T-cell (primary cell): ENCODE results near the gene STX18. TPM values are rescaled to one million over a fixed set of nuclear protein-coding genes. Genes with fewer than 3 reads are reported as not detected.

ENCODE experiments used
- ATAC-seq, 4 experiments: fragments of 200-7000 bp in 3 of 4; fragments of 150-1000 bp in 1 of 4; cut with Tn5 transposase; replicated peaks in 1 of 4; 1 replicate in 3 of 4; 2 replicates in 1 of 4; pipeline ENCODE4 v1.10.0; 2021; ENCODE audit warnings: moderate library complexity in 3 of 4, mild to moderate bottlenecking in 2 of 4, moderate number of reproducible peaks in 1 of 4
- CTCF ChIA-PET, 2 donors: fragments of 300-600 bp; sonication (Branson Sonifier 250); formaldehyde crosslinking; loops; one replicate each; lab custom pipeline; 2022; ENCODE audit warnings: antibody characterized with exemption in 2 of 2; lab: Charles Lee
- POLR2A ChIA-PET, 2 donors: fragments of 300-600 bp; sonication (Branson Sonifier 250); formaldehyde crosslinking; loops; one replicate each; lab custom pipeline; 2022; ENCODE audit warnings: antibody characterized with exemption in 2 of 2; lab: Charles Lee
- DNase-seq, 35 experiments: peaks; one replicate each; pipeline versions ENCODE4 v3.0.0 to v3.0.0-alpha.2; 2013 to 2023
- H3K27ac ChIP-seq: one replicate; pipeline ENCODE4 v1.5.1; 2013; ENCODE audit warnings: low read length
- H3K27me3 ChIP-seq, 2 experiments: replicated peaks in 1 of 2; 1 replicate in 1 of 2; 2 replicates in 1 of 2; pipeline versions ENCODE4 v1.6.1 to v1.7.0; 2013; ENCODE audit warnings: low read length in 1 of 2, mixed read lengths in 1 of 2; ENCODE audit not compliant: control insufficient read depth in 2 of 2, insufficient read depth in 2 of 2; ENCODE audit errors: extremely low read depth in 1 of 2
- H3K36me3 ChIP-seq, 2 donors: 1 replicate in 1 of 2; 2 replicates in 1 of 2; pipeline versions ENCODE4 v1.6.1 to v1.7.0; 2013; ENCODE audit warnings: low read length in 1 of 2; ENCODE audit not compliant: control insufficient read depth in 2 of 2, insufficient read depth in 1 of 2; ENCODE audit errors: extremely low read depth in 1 of 2
- H3K4me1 ChIP-seq, 2 experiments: 1 replicate in 1 of 2; 2 replicates in 1 of 2; pipeline versions ENCODE4 v1.6.1 to v1.7.0; 2013; ENCODE audit warnings: low read length in 2 of 2, mixed read lengths in 1 of 2; ENCODE audit not compliant: insufficient read depth in 2 of 2, control insufficient read depth in 1 of 2; ENCODE audit errors: extremely low read depth in 1 of 2
- H3K4me3 ChIP-seq, 2 donors: 1 replicate in 1 of 2; 2 replicates in 1 of 2; pipeline versions ENCODE4 v1.5.1 to v1.7.0; 2013; ENCODE audit warnings: mild to moderate bottlenecking in 2 of 2, low read length in 1 of 2, moderate library complexity in 1 of 2; ENCODE audit not compliant: control insufficient read depth in 1 of 2; ENCODE audit errors: extremely low read depth in 1 of 2
- H3K9me3 ChIP-seq: 2 replicates; pipeline ENCODE4 v1.7.0; 2013
- H3K27ac Mint-ChIP-seq, 2 donors: one replicate each; pipeline ENCODE4 v1.8.0; 2020 to 2021; ENCODE audit warnings: mild to moderate bottlenecking in 2 of 2, mixed read lengths in 2 of 2
- H3K27me3 Mint-ChIP-seq, 2 donors: one replicate each; pipeline ENCODE4 v1.8.0; 2021 to 2022; ENCODE audit warnings: mixed read lengths in 2 of 2
- H3K36me3 Mint-ChIP-seq: one replicate; pipeline ENCODE4 v1.8.0; 2021; ENCODE audit warnings: mixed read lengths
- H3K4me1 Mint-ChIP-seq, 3 donors: one replicate each; pipeline ENCODE4 v1.8.0; 2020 to 2022; ENCODE audit warnings: mixed read lengths in 3 of 3, mild to moderate bottlenecking in 1 of 3
- H3K4me3 Mint-ChIP-seq, 3 donors: one replicate each; pipeline ENCODE4 v1.8.0; 2020 to 2022; ENCODE audit warnings: mild to moderate bottlenecking in 3 of 3, mixed read lengths in 3 of 3, moderate library complexity in 3 of 3
- H3K9me3 Mint-ChIP-seq, 3 donors: one replicate each; pipeline ENCODE4 v1.8.0; 2020 to 2022; ENCODE audit warnings: mixed read lengths in 3 of 3
- WGBS: methylation state at CpG from one replicate; pipeline ENCODE4 v1.1.5; 2013; ENCODE audit warnings: missing lambda C conversion rate; ENCODE audit not compliant: insufficient coverage; 5-methylcytosine and 5-hydroxymethylcytosine counted together
- total RNA-seq, 35 experiments: library from RNA in 6 of 35; stranded (reverse) in 6 of 35; fragments of 120-200 nt in 1 of 35; gene quantifications; one replicate each; pipeline versions ENCODE4 v1.2.1 to v1.2.4 and lab custom pipeline; 2013 to 2026

STX18 gene
- total RNA-seq, 5 donors from 2014 or later (not counting 1 experiment from before 2014, with no cell fraction given): 19.7 to 24.2 (median 22.3) TPM

DNA sequence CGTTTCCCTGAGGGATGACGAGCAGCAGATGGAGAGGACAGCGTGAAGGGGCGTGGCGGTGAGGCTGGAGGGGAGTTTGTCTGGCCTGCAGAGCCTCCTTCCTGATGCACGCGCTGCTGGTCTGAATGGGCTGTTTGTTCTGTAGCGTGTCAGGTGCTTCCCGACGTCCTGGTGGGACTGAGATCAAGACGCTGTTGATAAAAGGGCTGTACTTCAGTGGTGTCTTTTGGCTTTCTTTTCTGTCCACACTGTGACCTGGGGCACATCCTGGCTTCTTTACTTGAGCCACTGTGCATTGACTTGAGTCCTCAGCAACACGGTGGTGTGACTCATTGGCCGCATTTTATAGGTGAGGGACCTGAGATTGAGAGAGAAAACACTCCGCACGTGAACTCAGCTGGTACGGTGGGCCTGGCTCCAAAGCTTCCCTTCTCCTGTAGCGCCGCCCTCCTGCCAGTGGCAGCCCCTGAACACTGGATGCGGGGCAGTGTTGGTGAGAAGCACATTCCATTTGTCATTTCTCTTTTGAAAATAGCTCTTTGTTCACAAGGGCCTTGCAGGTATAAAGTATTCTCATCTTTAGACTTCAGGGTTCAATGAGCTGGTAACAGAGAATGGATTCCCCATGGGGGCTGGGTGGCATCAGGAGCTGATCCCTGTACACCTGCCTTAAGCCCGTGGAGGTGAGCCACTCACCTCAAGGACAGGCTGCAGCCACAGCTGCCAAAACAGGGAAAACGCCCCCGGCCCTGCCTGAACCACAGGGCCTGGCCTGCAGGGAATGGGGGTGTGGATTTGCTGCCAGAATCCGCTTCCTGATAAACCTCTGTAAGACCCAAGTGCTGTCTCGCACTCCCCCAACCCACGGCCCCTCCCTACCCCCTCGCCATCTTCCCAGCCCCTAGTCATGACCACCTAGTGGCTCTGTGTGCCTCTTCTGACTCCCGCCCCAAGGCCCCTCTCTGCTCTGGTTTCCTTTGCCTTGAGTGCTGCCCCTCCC, 125.7 kb downstream of the STX18 start:
- Histone ChIP-seq H3K27me3 (no peaks in the 10 kb centered on the region), H3K9me3 (no peaks in the 10 kb centered on the region), H3K27ac (no peak overlapping the region), H3K36me3 (peaks cover 16 to 20% of the 10 kb centered on the region in 2 donors), H3K4me3 (no peak overlapping the region), H3K4me1 (peaks cover 12 to 23% of the 10 kb centered on the region in 2 experiments)
- peaks cover 42% of the 10 kb centered on the region for H3K36me3 Mint-ChIP-seq
- H3K9me3 Mint-ChIP-seq: peaks cover 0 to 2% (median 0%) of the 10 kb centered on the region in 3 donors
- no peak for DNase-seq
- POLR2A ChIA-PET: no interaction called here
- H3K27me3 Mint-ChIP-seq: no peaks in the 10 kb centered on the region
- peak overlapping the region in 1 of 2 donors; percentile 10 for H3K27ac Mint-ChIP-seq
- H3K4me3 Mint-ChIP-seq: no peak overlapping the region
- H3K4me1 Mint-ChIP-seq: peaks cover 24 to 34% (median 33%) of the 10 kb centered on the region in 3 donors
- CTCF ChIA-PET: no interaction called here
- WGBS: over 99% methylated on average over 25 of the region's 27 CpGs
- ATAC-seq: no peak

DNA sequence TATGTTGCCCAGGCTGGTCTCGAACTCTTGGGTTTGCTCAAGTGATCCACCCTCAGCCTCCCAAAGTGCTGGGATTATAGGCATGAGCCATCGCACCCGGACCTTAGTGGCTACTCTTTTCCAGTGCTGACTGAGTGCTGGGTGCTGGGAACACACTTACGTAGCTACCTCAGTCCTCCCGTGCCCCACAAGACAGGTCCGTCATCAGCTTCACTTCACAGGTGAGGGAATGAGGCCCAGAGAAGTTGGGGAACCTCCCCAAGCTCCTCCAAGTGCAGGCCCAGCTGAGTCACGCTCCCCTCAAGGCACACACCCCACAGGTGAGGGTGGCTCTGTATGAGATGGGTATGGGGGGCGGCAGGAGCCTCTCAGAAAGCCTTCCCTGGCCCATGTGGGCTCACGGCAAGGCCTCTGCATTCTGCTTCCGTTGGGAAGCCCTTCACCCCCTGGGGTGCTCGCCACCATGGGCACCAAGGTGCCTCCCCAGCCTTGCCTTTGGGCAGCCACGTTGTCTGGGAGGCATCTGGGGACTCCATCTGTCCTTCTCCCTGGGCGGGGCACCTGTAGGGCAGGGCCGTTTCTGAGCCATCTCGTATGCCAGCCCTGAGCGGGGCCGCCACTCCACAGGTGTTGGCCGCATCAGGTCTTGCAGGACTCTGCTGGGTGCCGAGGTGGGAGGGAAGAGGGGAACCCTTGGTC, 126.6 kb downstream of the STX18 start:
- DNase-seq: no peak
- H3K9me3 ChIP-seq: no peaks in the 10 kb centered on the region
- Mint-ChIP-seq H3K4me3 (no peak overlapping the region), H3K9me3 (peaks cover 0 to 2% (median 0%) of the 10 kb centered on the region in 3 donors), H3K27ac (no peak overlapping the region), H3K36me3 (peaks cover 33% of the 10 kb centered on the region), H3K4me1 (peaks cover 24 to 33% (median 31%) of the 10 kb centered on the region in 3 donors), H3K27me3 (no peaks in the 10 kb centered on the region)
- no peak for ATAC-seq
- H3K36me3 ChIP-seq: peaks cover 15 to 16% of the 10 kb centered on the region in 2 donors
- H3K4me1 ChIP-seq: peaks cover 12 to 23% of the 10 kb centered on the region in 2 experiments
- POLR2A ChIA-PET: no interaction called here
- no peak overlapping the region for H3K4me3 ChIP-seq
- H3K27me3 ChIP-seq: no peaks in the 10 kb centered on the region
- 96% methylated on average over 18 of the region's 19 CpGs for WGBS
- CTCF ChIA-PET: no interaction called here
- no peak overlapping the region for H3K27ac ChIP-seq

DNA sequence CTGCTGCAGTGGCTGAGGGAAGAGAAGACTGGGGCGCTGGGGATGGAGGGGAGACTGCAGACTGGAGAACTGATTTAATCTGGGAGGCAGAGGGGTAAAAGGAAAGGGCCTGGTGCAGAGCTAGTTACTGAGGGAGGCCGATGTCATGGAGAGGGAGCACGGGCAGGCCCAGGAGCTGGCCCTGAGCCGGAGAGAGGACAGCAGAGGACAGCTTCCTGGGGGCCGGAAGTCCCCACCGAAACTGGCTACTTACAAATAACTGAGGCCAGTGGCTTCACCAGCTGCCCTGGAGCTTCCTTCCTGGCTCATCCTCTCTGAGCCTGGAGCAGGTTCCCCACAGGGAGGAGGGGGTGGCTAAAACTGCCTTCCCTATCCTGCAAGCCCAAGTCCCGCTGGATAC, 128.0 kb downstream of the STX18 start:
- H3K27me3 ChIP-seq: no peaks in the 10 kb centered on the region
- H3K4me3 ChIP-seq: no peak overlapping the region
- ATAC-seq: no peak
- Mint-ChIP-seq H3K4me3 (no peak overlapping the region), H3K27me3 (no peaks in the 10 kb centered on the region), H3K27ac (no peak overlapping the region), H3K4me1 (peaks cover 12 to 20% (median 20%) of the 10 kb centered on the region in 3 donors), H3K9me3 (peaks cover 0 to 2% (median 0%) of the 10 kb centered on the region in 3 donors), H3K36me3 (peaks cover 25% of the 10 kb centered on the region)
- ChIA-PET CTCF (no interaction called here), POLR2A (no interaction called here)
- H3K4me1 ChIP-seq: peaks cover 8 to 13% of the 10 kb centered on the region in 2 experiments
- H3K9me3 ChIP-seq: no peaks in the 10 kb centered on the region
- H3K27ac ChIP-seq: no peak overlapping the region
- DNase-seq: no peak
- H3K36me3 ChIP-seq: peaks cover 7 to 9% of the 10 kb centered on the region in 2 donors
- 87% methylated on average over 6 of the region's 7 CpGs for WGBS

DNA sequence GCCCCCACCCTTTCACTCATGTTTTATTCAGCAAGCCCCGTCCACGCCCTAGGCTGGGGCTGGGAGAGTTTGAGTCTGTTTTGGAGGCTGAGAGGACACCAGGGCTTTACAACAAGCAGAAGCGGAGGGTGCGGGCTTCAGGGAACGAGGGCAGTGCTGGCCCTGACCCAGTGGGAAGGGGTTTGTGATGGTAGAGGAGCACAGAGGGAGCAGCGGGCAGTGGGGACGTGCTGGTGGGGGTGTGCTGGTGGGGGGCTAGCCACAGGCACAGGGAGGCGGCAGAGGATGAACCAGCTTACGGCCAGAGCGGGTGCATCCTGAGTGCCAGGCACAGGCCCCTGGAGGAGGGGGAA, 128.5 kb downstream of the STX18 start:
- Histone ChIP-seq H3K4me3 (no peak overlapping the region), H3K9me3 (no peaks in the 10 kb centered on the region), H3K27ac (no peak overlapping the region), H3K4me1 (peaks cover 4 to 8% of the 10 kb centered on the region in 2 experiments), H3K36me3 (peaks cover 7 to 9% of the 10 kb centered on the region in 2 donors), H3K27me3 (no peaks in the 10 kb centered on the region)
- peaks cover 0 to 2% (median 0%) of the 10 kb centered on the region in 3 donors for H3K9me3 Mint-ChIP-seq
- POLR2A ChIA-PET: no interaction called here
- H3K36me3 Mint-ChIP-seq: peaks cover 20% of the 10 kb centered on the region
- peaks cover 7 to 16% (median 15%) of the 10 kb centered on the region in 3 donors for H3K4me1 Mint-ChIP-seq
- H3K27ac Mint-ChIP-seq: no peak overlapping the region
- CTCF ChIA-PET: no interaction called here
- H3K27me3 Mint-ChIP-seq: no peaks in the 10 kb centered on the region
- WGBS: 94% methylated on average over 8 of the region's 10 CpGs
- DNase-seq (no peak), ATAC-seq (no peak)
- no peak overlapping the region for H3K4me3 Mint-ChIP-seq

DNA sequence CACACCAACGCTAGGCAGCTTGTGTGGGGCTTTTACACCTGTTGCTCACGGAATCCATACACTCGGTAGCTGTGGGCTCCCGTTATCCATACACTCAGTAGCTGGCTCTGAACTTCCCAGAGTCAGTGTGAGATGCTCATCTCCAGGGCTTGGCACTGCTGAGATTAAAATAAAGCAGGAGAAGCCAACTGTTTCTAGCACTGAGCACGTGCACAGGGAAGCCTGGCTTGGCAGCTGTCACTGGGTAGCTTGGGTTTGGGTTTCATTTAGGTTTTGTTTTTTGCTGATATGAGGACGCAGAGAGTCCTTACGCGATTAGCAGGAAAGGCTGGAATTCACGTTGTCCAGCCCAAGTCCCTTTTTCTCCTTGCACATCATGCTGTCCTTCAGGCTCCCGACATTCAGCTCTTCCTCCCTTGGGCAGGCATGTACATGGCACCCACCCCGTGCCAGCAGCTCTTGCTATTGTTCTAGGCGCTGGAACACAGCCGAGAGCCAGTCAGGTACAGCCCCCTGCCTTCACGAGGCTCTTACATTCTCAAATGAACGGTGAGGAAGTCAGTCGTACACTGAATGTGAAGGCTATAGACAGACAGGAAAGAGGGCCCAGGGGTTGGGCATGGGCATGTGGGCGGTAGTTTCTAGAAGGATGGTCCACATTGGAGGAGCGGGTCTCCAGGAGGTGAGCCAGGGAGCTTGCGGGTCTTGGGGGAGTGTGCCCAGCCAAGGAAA, 129.0 kb downstream of the STX18 start:
- POLR2A ChIA-PET: no interaction called here

DNA sequence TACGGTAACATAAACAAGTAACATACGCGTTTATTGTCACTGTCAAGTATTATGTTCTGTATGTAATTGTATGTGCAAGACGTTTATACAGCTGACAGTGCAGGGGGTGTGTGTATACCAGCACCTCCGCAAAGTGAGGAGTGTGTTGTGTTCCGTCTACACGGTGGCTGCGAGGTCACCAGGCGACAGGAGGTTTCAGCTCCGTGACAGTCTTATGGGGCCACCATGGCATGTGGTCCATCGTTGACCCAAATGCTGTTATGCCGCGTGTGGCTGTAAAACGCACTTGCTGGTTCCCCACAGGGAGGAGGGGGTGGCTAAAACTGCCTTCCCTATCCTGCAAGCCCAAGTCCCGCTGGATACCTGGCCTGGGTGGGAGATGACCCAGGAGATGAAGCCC, 129.9 kb downstream of the STX18 start:
- H3K27ac Mint-ChIP-seq: no peak overlapping the region
- ATAC-seq: no peak

More for the DNA sequence above, 129.0 kb downstream of the STX18 start:
- peaks cover 2 to 10% (median 10%) of the 10 kb centered on the region in 3 donors for H3K4me1 Mint-ChIP-seq
- H3K9me3 Mint-ChIP-seq: peaks cover 0 to 2% (median 0%) of the 10 kb centered on the region in 3 donors
- peaks cover 20% of the 10 kb centered on the region for H3K36me3 Mint-ChIP-seq
- CTCF ChIA-PET: no interaction called here
- ATAC-seq (no peak), DNase-seq (no peak)
- 96% methylated on average over 13 of the region's 19 CpGs for WGBS
- Histone ChIP-seq H3K4me3 (no peak overlapping the region), H3K27me3 (no peaks in the 10 kb centered on the region), H3K9me3 (no peaks in the 10 kb centered on the region), H3K27ac (no peak overlapping the region), H3K4me1 (peaks cover 0 to 3% of the 10 kb centered on the region in 2 experiments), H3K36me3 (peaks cover 7 to 9% of the 10 kb centered on the region in 2 donors)
- H3K27me3 Mint-ChIP-seq: no peaks in the 10 kb centered on the region
- H3K27ac Mint-ChIP-seq: no peak overlapping the region
- H3K4me3 Mint-ChIP-seq: no peak overlapping the region

More for the DNA sequence above, 129.9 kb downstream of the STX18 start:
- Mint-ChIP-seq H3K4me1 (peaks cover 0 to 4% (median 2%) of the 10 kb centered on the region in 3 donors), H3K4me3 (no peak overlapping the region), H3K27me3 (no peaks in the 10 kb centered on the region), H3K9me3 (peaks cover 0 to 2% (median 0%) of the 10 kb centered on the region in 3 donors), H3K36me3 (peaks cover 17% of the 10 kb centered on the region)
- Histone ChIP-seq H3K4me3 (no peak overlapping the region), H3K4me1 (no peaks in the 10 kb centered on the region), H3K27ac (no peak overlapping the region), H3K27me3 (peaks cover 0 to under 1% of the 10 kb centered on the region in 2 experiments), H3K9me3 (no peaks in the 10 kb centered on the region), H3K36me3 (peaks cover 7 to 9% of the 10 kb centered on the region in 2 donors)
- 92% methylated on average over 5 of the region's 15 CpGs for WGBS
- no peak for DNase-seq
- POLR2A ChIA-PET: no interaction called here
- CTCF ChIA-PET: no interaction called here
